ENCODE results near the gene IQUB. TPM values are rescaled to one million over a fixed set of nuclear protein-coding genes. Genes with fewer than 3 reads are reported as not detected.

IQUB gene
- total RNA-seq: under 1 TPM; 0.09 to 0.45 (median 0.18) TPM
- total RNA-seq (2013): 0.32 TPM

- Histone ChIP-seq H3K9me3 (ENCODE audit: control insufficient read depth, insufficient read depth, low read length) (no peaks in the 10 kb centered on the region), H3K27ac (ENCODE audit: low read length) (peak within 1 kb of the TSS; percentile 71), H3K4me3 (ENCODE audit: low read length) (peak within 1 kb of the TSS; percentile 82), H3K4me1 (ENCODE audit: control insufficient read depth, insufficient read depth, low read length) (peaks cover 18% of the 10 kb centered on the region), H3K36me3 (ENCODE audit: control insufficient read depth, insufficient read depth, low read length) (peaks cover 4% of the 10 kb centered on the region), H3K27me3 (ENCODE audit: control insufficient read depth, insufficient read depth, low read length) (peaks cover 2% of the 10 kb centered on the region)
- DNase-seq: peak; percentile 85 to 97
- peak within 1 kb of the TSS; percentile 88 to 94 for H3K27ac Mint-ChIP-seq
- no peaks in the 10 kb centered on the region for H3K9me3 Mint-ChIP-seq
- peaks cover 6% of the 10 kb centered on the region in 2 donors for H3K27me3 Mint-ChIP-seq (ENCODE audit: low read depth in 2 of 2)
- no peaks in the 10 kb centered on the region for H3K36me3 Mint-ChIP-seq
- intact Hi-C loops (cut with micrococcal nuclease): loop anchor here (1.0 to 5.0 kb wide), 2 partner anchors 23 to 213 kb away; partner anchors contain the start of genes NDUFA5 and WASL
- H3K4me1 Mint-ChIP-seq: peaks cover 18 to 25% of the 10 kb centered on the region in 2 donors
- under 1% methylated on average over 52 of the region's 54 CpGs for WGBS (ENCODE audit: insufficient coverage)
- TF ChIP-seq CTCF (IDR thresholded peaks at IDR 0.05): no peak
- H3K4me3 Mint-ChIP-seq: peak within 1 kb of the TSS; percentile 97
- peak; percentile 87 to 96 (median 90) for ATAC-seq
Measured at GRCh38 chr7:123534383-123535260, at the start of gene IQUB. IQUB (minus strand) TSS chr7:123534595; CDS start chr7:123512340, 22,255 bp downstream.

- H3K27ac ChIP-seq (ENCODE audit: low read length): no peak overlapping the region
- no peaks in the 10 kb centered on the region for H3K9me3 ChIP-seq (ENCODE audit: control insufficient read depth, insufficient read depth, low read length)
- no peak overlapping the region for H3K27ac Mint-ChIP-seq
- no peaks in the 10 kb centered on the region for H3K36me3 Mint-ChIP-seq
- DNase-seq: no peak
- WGBS (ENCODE audit: insufficient coverage): 96% methylated on average over 4 of the region's 4 CpGs
- H3K4me3 ChIP-seq (ENCODE audit: low read length): no peak overlapping the region
- intact Hi-C loops (cut with micrococcal nuclease): no loop called here
- peaks cover 12 to 48% of the 10 kb centered on the region in 2 donors for H3K27me3 Mint-ChIP-seq (ENCODE audit: low read depth in 2 of 2)
- TF ChIP-seq CTCF (IDR thresholded peaks at IDR 0.05): no peak
- H3K27me3 ChIP-seq (ENCODE audit: control insufficient read depth, insufficient read depth, low read length): no peaks in the 10 kb centered on the region
- no peaks in the 10 kb centered on the region for H3K9me3 Mint-ChIP-seq
- no peaks in the 10 kb centered on the region for H3K4me1 Mint-ChIP-seq
- no peaks in the 10 kb centered on the region for H3K36me3 ChIP-seq (ENCODE audit: control insufficient read depth, insufficient read depth, low read length)
- H3K4me1 ChIP-seq (ENCODE audit: control insufficient read depth, insufficient read depth, low read length): no peaks in the 10 kb centered on the region
- no peak for ATAC-seq
- no peak overlapping the region for H3K4me3 Mint-ChIP-seq
Measured at GRCh38 chr7:123583821-123584220, 49.4 kb upstream of the IQUB start.

- no peak for ATAC-seq
- no peaks in the 10 kb centered on the region for H3K9me3 Mint-ChIP-seq
- H3K27me3 Mint-ChIP-seq (ENCODE audit: low read depth in 2 of 2): peaks cover 21 to 46% of the 10 kb centered on the region in 2 donors
- Histone ChIP-seq H3K4me1 (ENCODE audit: control insufficient read depth, insufficient read depth, low read length) (no peaks in the 10 kb centered on the region), H3K27me3 (ENCODE audit: control insufficient read depth, insufficient read depth, low read length) (peaks cover 7% of the 10 kb centered on the region), H3K36me3 (ENCODE audit: control insufficient read depth, insufficient read depth, low read length) (no peaks in the 10 kb centered on the region), H3K9me3 (ENCODE audit: control insufficient read depth, insufficient read depth, low read length) (no peaks in the 10 kb centered on the region), H3K4me3 (ENCODE audit: low read length) (no peak overlapping the region), H3K27ac (ENCODE audit: low read length) (no peak overlapping the region)
- no peak for TF ChIP-seq CTCF (IDR thresholded peaks at IDR 0.05)
- DNase-seq: no peak
- H3K27ac Mint-ChIP-seq: no peak overlapping the region
- no peak overlapping the region for H3K4me3 Mint-ChIP-seq
- H3K36me3 Mint-ChIP-seq: no peaks in the 10 kb centered on the region
- no CpG with 5 or more reads among the region's 2 CpGs for WGBS (ENCODE audit: insufficient coverage)
- intact Hi-C loops (cut with micrococcal nuclease): no loop called here
- no peaks in the 10 kb centered on the region for H3K4me1 Mint-ChIP-seq
Measured at GRCh38 chr7:123581162-123581459, 46.7 kb upstream of the IQUB start.
